ENCODE data around the gene ZNF648.

The ZNF648 gene

DNA sequence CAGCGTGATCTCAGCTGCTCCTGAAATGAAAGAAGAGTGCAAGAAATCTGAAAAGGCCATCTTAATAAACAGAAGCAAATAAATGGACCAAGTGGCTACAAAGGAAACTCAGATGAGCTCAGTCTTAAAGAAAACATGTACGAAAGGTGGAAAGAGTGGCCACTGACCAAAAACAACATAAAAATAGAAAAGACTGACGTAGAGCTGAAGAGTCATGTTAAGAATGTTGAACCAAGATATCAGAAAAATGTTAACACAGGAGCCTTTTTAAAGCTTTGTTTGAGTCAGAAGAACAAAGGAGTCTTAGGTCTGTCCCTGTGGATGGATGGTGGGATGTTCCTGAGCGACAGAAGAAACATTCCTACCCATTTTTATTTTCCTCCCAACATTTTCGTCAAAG lies 30.8 kb upstream of the ZNF648 start:
- Histone ChIP-seq H3K36me3 (ENCODE audit: control insufficient read depth, insufficient read depth, low read length) (no peaks in the 10 kb centered on the region), H3K4me1 (ENCODE audit: control insufficient read depth, insufficient read depth, low read length) (peaks cover 4% of the 10 kb centered on the region; the same call in 1 of the 2 replicates), H3K9ac (ENCODE audit: low read length) (no peak overlapping the region), H3K9me3 (ENCODE audit: control insufficient read depth, insufficient read depth, low read depth, low read length) (no peaks in the 10 kb centered on the region), H3K4me3 (ENCODE audit: low read depth, low read length) (no peak overlapping the region), H3K27ac (ENCODE audit: low read depth, low read length) (no peak overlapping the region), H3K27me3 (ENCODE audit: control insufficient read depth, insufficient read depth, low read length) (no peaks in the 10 kb centered on the region)

DNA sequence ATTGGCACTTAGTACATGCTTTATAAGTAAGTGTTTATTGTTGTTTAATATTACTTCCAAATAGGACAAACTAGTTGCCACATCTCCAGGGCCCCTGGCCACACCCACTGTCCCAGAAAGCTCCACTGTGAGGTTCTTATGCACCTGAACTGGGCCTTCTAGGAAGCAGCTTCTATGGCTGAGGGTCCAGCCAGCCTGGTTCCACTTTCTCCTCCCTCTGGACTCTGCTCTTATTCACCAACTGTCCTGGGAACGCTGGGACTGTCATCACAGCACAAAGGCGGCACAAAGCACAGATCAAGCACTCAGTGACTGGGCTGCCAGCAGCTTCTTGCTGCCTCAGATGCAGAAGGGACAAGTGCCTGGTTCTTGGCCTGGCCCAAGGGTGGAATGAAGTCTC lies 29.6 kb upstream of the ZNF648 start:
- H3K4me1 ChIP-seq (ENCODE audit: control insufficient read depth, insufficient read depth, low read length) = peaks cover 4% of the 10 kb centered on the region; the same call in 1 of the 2 replicates
- H3K27me3 ChIP-seq (ENCODE audit: control insufficient read depth, insufficient read depth, low read length) = no peaks in the 10 kb centered on the region
- H3K9me3 ChIP-seq (ENCODE audit: control insufficient read depth, insufficient read depth, low read depth, low read length) = no peaks in the 10 kb centered on the region
- H3K27ac ChIP-seq (ENCODE audit: low read depth, low read length) = no peak overlapping the region
- H3K36me3 ChIP-seq (ENCODE audit: control insufficient read depth, insufficient read depth, low read length) = no peaks in the 10 kb centered on the region
- H3K4me3 ChIP-seq (ENCODE audit: low read depth, low read length) = no peak overlapping the region
- H3K9ac ChIP-seq (ENCODE audit: low read length) = no peak overlapping the region

- Histone ChIP-seq H3K27me3 (ENCODE audit: control insufficient read depth, insufficient read depth, low read length) (no peaks in the 10 kb centered on the region), H3K9me3 (ENCODE audit: control insufficient read depth, insufficient read depth, low read depth, low read length) (no peaks in the 10 kb centered on the region), H3K4me1 (ENCODE audit: control insufficient read depth, insufficient read depth, low read length) (peaks cover 9% of the 10 kb centered on the region), H3K27ac (ENCODE audit: low read depth, low read length) (no peak overlapping the region), H3K9ac (ENCODE audit: low read length) (no peak overlapping the region), H3K4me3 (ENCODE audit: low read depth, low read length) (no peak overlapping the region), H3K36me3 (ENCODE audit: control insufficient read depth, insufficient read depth, low read length) (no peaks in the 10 kb centered on the region)
These were observed 26.3 kb upstream of the ZNF648 start for GRCh38 chr1:182087719-182088350.

DNA sequence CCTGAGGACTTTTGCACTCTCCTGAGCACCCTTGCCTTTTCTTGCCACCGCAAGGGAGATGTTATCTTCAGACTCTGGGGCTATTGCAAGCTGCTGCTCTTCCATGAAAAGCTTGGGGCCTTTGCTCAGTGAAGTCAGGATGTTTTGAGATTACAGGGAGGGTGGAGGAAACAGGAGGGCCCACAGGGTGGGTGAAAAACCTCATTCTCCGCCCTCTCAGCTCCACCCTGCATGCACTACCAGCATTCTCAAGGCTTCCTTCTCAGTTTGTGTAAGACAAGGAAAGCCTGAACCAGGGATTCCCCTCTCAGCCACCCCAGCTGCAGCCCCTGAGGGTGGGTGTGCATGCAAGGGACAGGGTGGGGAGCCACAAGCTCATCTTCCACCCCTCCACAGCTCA lies 25.8 kb upstream of the ZNF648 start:
- H3K4me1 ChIP-seq (ENCODE audit: control insufficient read depth, insufficient read depth, low read length) = peaks cover 9% of the 10 kb centered on the region
- no peaks in the 10 kb centered on the region for H3K9me3 ChIP-seq (ENCODE audit: control insufficient read depth, insufficient read depth, low read depth, low read length)

GRCh38 chr1:182086620-182087019 lies 25.1 kb upstream of the ZNF648 start:
- Histone ChIP-seq H3K4me1 (ENCODE audit: control insufficient read depth, insufficient read depth, low read length) (peaks cover 9% of the 10 kb centered on the region), H3K27me3 (ENCODE audit: control insufficient read depth, insufficient read depth, low read length) (no peaks in the 10 kb centered on the region), H3K36me3 (ENCODE audit: control insufficient read depth, insufficient read depth, low read length) (no peaks in the 10 kb centered on the region), H3K4me3 (ENCODE audit: low read depth, low read length) (no peak overlapping the region), H3K27ac (ENCODE audit: low read depth, low read length) (no peak overlapping the region), H3K9me3 (ENCODE audit: control insufficient read depth, insufficient read depth, low read depth, low read length) (no peaks in the 10 kb centered on the region), H3K9ac (ENCODE audit: low read length) (no peak overlapping the region)

More for the DNA sequence above, 25.8 kb upstream of the ZNF648 start:
- H3K27ac ChIP-seq (ENCODE audit: low read depth, low read length) = no peak overlapping the region
- H3K9ac ChIP-seq (ENCODE audit: low read length) = no peak overlapping the region
- no peaks in the 10 kb centered on the region for H3K27me3 ChIP-seq (ENCODE audit: control insufficient read depth, insufficient read depth, low read length)
- H3K4me3 ChIP-seq (ENCODE audit: low read depth, low read length) = no peak overlapping the region
- H3K36me3 ChIP-seq (ENCODE audit: control insufficient read depth, insufficient read depth, low read length) = no peaks in the 10 kb centered on the region

- peaks cover 9% of the 10 kb centered on the region for H3K4me1 ChIP-seq (ENCODE audit: control insufficient read depth, insufficient read depth, low read length)
- H3K9me3 ChIP-seq (ENCODE audit: control insufficient read depth, insufficient read depth, low read depth, low read length) = no peaks in the 10 kb centered on the region
- no peaks in the 10 kb centered on the region for H3K36me3 ChIP-seq (ENCODE audit: control insufficient read depth, insufficient read depth, low read length)
- no peak overlapping the region for H3K27ac ChIP-seq (ENCODE audit: low read depth, low read length)
- H3K9ac ChIP-seq (ENCODE audit: low read length) = no peak overlapping the region
- no peaks in the 10 kb centered on the region for H3K27me3 ChIP-seq (ENCODE audit: control insufficient read depth, insufficient read depth, low read length)
- no peak overlapping the region for H3K4me3 ChIP-seq (ENCODE audit: low read depth, low read length)
These were observed 24.6 kb upstream of the ZNF648 start for GRCh38 chr1:182086136-182086535.

DNA sequence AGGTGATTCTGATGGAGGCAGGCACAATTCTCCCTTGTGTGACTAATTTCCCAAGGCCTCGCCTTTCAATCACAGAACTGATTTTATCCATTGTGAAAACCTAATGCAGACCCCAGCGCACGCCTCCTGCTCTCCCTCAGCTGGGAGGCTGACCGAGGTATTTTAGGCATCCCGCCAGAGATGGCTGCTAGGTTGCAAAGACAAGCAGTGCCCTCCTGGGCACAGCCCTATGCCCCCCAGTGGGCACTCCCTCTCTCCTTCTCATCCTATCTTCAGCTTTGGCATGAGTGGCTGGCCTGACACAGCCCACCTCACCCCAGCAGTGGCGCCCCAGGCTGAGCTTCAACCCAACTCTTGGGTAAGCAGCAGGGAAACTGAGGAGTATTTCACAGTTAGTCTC lies 24.2 kb upstream of the ZNF648 start:
- Histone ChIP-seq H3K36me3 (ENCODE audit: control insufficient read depth, insufficient read depth, low read length) (no peaks in the 10 kb centered on the region), H3K4me1 (ENCODE audit: control insufficient read depth, insufficient read depth, low read length) (peaks cover 9% of the 10 kb centered on the region), H3K27ac (ENCODE audit: low read depth, low read length) (no peak overlapping the region), H3K9me3 (ENCODE audit: control insufficient read depth, insufficient read depth, low read depth, low read length) (no peaks in the 10 kb centered on the region), H3K4me3 (ENCODE audit: low read depth, low read length) (no peak overlapping the region), H3K9ac (ENCODE audit: low read length) (no peak overlapping the region), H3K27me3 (ENCODE audit: control insufficient read depth, insufficient read depth, low read length) (no peaks in the 10 kb centered on the region)

- Histone ChIP-seq H3K27ac (ENCODE audit: low read depth, low read length) (no peak overlapping the region; the same call in 1 of the 2 replicates), H3K4me3 (ENCODE audit: low read depth, low read length) (peak overlapping the region; percentile 19), H3K9ac (ENCODE audit: low read length) (no peak overlapping the region)
These were observed 23.2 kb upstream of the ZNF648 start for GRCh38 chr1:182084487-182085316.

GRCh38 chr1:182083851-182084486 lies 22.5 kb upstream of the ZNF648 start:
- no peaks in the 10 kb centered on the region for H3K36me3 ChIP-seq (ENCODE audit: control insufficient read depth, insufficient read depth, low read length)
- H3K27ac ChIP-seq (ENCODE audit: low read depth, low read length) = no peak overlapping the region; the same call in 1 of the 2 replicates
- H3K4me1 ChIP-seq (ENCODE audit: control insufficient read depth, insufficient read depth, low read length) = peaks cover 9% of the 10 kb centered on the region
- no peak overlapping the region for H3K9ac ChIP-seq (ENCODE audit: low read length)
- H3K9me3 ChIP-seq (ENCODE audit: control insufficient read depth, insufficient read depth, low read depth, low read length) = no peaks in the 10 kb centered on the region
- H3K4me3 ChIP-seq (ENCODE audit: low read depth, low read length) = no peak overlapping the region
- H3K27me3 ChIP-seq (ENCODE audit: control insufficient read depth, insufficient read depth, low read length) = no peaks in the 10 kb centered on the region

More at GRCh38 chr1:182084487-182085316, 23.2 kb upstream of the ZNF648 start:
- Histone ChIP-seq H3K4me1 (ENCODE audit: control insufficient read depth, insufficient read depth, low read length) (peaks cover 9% of the 10 kb centered on the region), H3K9me3 (ENCODE audit: control insufficient read depth, insufficient read depth, low read depth, low read length) (no peaks in the 10 kb centered on the region), H3K27me3 (ENCODE audit: control insufficient read depth, insufficient read depth, low read length) (no peaks in the 10 kb centered on the region), H3K36me3 (ENCODE audit: control insufficient read depth, insufficient read depth, low read length) (no peaks in the 10 kb centered on the region)

DNA sequence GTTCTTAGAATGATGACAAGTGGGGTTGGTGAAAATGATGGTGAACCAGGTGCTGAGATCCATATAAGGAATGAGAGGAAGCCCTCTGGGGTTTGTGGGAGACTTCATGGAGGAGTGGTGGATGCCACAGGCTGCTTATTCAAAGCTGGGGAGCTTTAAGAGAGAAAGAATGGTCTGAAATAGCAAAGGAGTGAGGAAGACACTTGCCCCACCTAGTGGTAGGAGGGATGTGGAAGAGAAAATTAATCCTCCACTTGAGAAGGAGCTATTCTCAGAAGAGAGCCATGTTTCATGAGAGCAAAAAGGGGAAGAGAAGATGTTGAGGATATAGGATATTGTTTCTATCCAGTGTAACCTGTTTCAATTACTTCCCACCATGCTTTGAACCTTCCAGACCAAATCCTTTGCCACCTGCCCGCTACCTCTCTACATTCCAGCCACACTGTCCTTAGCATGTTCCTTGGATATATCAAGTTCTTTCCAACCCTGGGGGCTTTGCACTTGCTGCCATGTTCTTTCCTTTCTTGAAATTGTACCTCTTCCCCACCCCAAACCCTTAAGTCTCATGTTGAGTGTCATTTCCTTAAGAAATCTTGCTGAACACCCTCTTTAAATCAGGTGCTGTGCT lies 19.6 kb upstream of the ZNF648 start:
- Histone ChIP-seq H3K36me3 (ENCODE audit: control insufficient read depth, insufficient read depth, low read length) (no peaks in the 10 kb centered on the region), H3K27ac (ENCODE audit: low read depth, low read length) (no peak overlapping the region), H3K9ac (ENCODE audit: low read length) (no peak overlapping the region), H3K27me3 (ENCODE audit: control insufficient read depth, insufficient read depth, low read length) (no peaks in the 10 kb centered on the region), H3K4me3 (ENCODE audit: low read depth, low read length) (no peak overlapping the region), H3K4me1 (ENCODE audit: control insufficient read depth, insufficient read depth, low read length) (peaks cover 9% of the 10 kb centered on the region), H3K9me3 (ENCODE audit: control insufficient read depth, insufficient read depth, low read depth, low read length) (no peaks in the 10 kb centered on the region)

All from HUES6 (cell line).